H9 (cell line): ENCODE results near the gene IL36RN. TPM values are rescaled to one million over a fixed set of nuclear protein-coding genes. Genes with fewer than 3 reads are reported as not detected.

ENCODE experiments used
- DNase-seq: peaks from one replicate; pipeline ENCODE4 v3.0.0-alpha.2; 2017
- H2AFZ ChIP-seq: one replicate; pipeline ENCODE4 v1.6.1; 2013; ENCODE audit warnings: mild to moderate bottlenecking, low read length, control low read depth, moderate library complexity
- H2AK5ac ChIP-seq: 2 replicates; pipeline ENCODE4 v1.6.1; 2013; ENCODE audit warnings: low read length, control low read depth, mixed read lengths; ENCODE audit not compliant: insufficient read length
- H2BK120ac ChIP-seq: one replicate; pipeline ENCODE4 v1.6.1; 2013; ENCODE audit warnings: low read depth, mild to moderate bottlenecking, low read length, control low read depth, inconsistent platforms; ENCODE audit not compliant: poor library complexity, severe bottlenecking
- H2BK12ac ChIP-seq: 2 replicates; pipeline ENCODE4 v1.6.1; 2013; ENCODE audit warnings: low read length, control low read depth, mixed read lengths, low read depth; ENCODE audit not compliant: insufficient read length
- H2BK15ac ChIP-seq: 2 replicates; pipeline ENCODE4 v1.6.1; 2013; ENCODE audit warnings: low read depth, low read length, control low read depth
- H2BK20ac ChIP-seq: one replicate; pipeline ENCODE4 v1.6.1; 2013; ENCODE audit warnings: low read depth, mild to moderate bottlenecking, low read length, control low read depth, inconsistent platforms; ENCODE audit not compliant: poor library complexity, severe bottlenecking
- H2BK5ac ChIP-seq: 2 replicates; pipeline ENCODE4 v1.6.1; 2013; ENCODE audit warnings: low read length, control low read depth, mixed read lengths; ENCODE audit not compliant: insufficient read length
- H3K14ac ChIP-seq: 2 replicates; pipeline ENCODE4 v1.6.1; 2013; ENCODE audit warnings: low read length, control low read depth; ENCODE audit not compliant: insufficient read depth
- H3K18ac ChIP-seq: 2 replicates; pipeline ENCODE4 v1.6.1; 2013; ENCODE audit warnings: low read depth, mild to moderate bottlenecking, mixed read lengths, low read length, control low read depth; ENCODE audit not compliant: insufficient read length
- H3K23ac ChIP-seq: 2 replicates; pipeline ENCODE4 v1.6.1; 2013; ENCODE audit warnings: low read length, control low read depth, mixed read lengths, low read depth; ENCODE audit not compliant: insufficient read length
- H3K23me2 ChIP-seq: 2 replicates; pipeline ENCODE4 v1.6.1; 2013; ENCODE audit warnings: low read depth, mild to moderate bottlenecking, mixed read lengths, low read length, control low read depth; ENCODE audit not compliant: insufficient read length, poor library complexity, severe bottlenecking
- H3K27ac ChIP-seq: 2 replicates; pipeline ENCODE4 v1.5.1; 2013; ENCODE audit warnings: low read length, control low read depth, mixed read lengths, low read depth; ENCODE audit not compliant: insufficient read length
- H3K27me3 ChIP-seq: 2 replicates; pipeline ENCODE4 v1.6.1; 2013; ENCODE audit warnings: low read length, control low read depth, inconsistent platforms; ENCODE audit not compliant: insufficient read depth
- H3K4ac ChIP-seq: 2 replicates; pipeline ENCODE4 v1.6.1; 2013; ENCODE audit warnings: low read depth, mild to moderate bottlenecking, control low read depth, inconsistent platforms, low read length, moderate library complexity
- H3K4me1 ChIP-seq: 2 replicates; pipeline ENCODE4 v1.6.1; 2013; ENCODE audit warnings: low read length, control low read depth, inconsistent platforms; ENCODE audit not compliant: insufficient read depth
- H3K4me2 ChIP-seq: 2 replicates; pipeline ENCODE4 v1.6.1; 2013; ENCODE audit warnings: low read length, control low read depth, mixed read lengths; ENCODE audit not compliant: insufficient read length, insufficient read depth
- H3K56ac ChIP-seq: 2 replicates; pipeline ENCODE4 v1.6.1; 2013; ENCODE audit warnings: low read depth, mild to moderate bottlenecking, mixed read lengths, low read length, control low read depth; ENCODE audit not compliant: insufficient read length
- H3K79me1 ChIP-seq: 2 replicates; pipeline ENCODE4 v1.6.1; 2013; ENCODE audit warnings: low read depth, mild to moderate bottlenecking, moderate library complexity, low read length, control low read depth, inconsistent platforms; ENCODE audit not compliant: insufficient read depth, poor library complexity, severe bottlenecking
- H3K79me2 ChIP-seq: 2 replicates; pipeline ENCODE4 v1.6.1; 2013; ENCODE audit warnings: low read length, control low read depth, inconsistent platforms; ENCODE audit not compliant: insufficient read depth
- H3K9ac ChIP-seq: 2 replicates; pipeline ENCODE4 v1.6.1; 2013; ENCODE audit warnings: low read length, control low read depth, mixed read lengths; ENCODE audit not compliant: insufficient read length; ENCODE audit errors: extremely low read depth
- H3K9me3 ChIP-seq: one replicate; pipeline ENCODE4 v1.6.1; 2013; ENCODE audit warnings: low read depth, low read length, inconsistent platforms; ENCODE audit not compliant: control insufficient read depth
- H3T11ph ChIP-seq: one replicate; pipeline ENCODE4 v1.6.1; 2013; ENCODE audit warnings: mild to moderate bottlenecking, low read length, control low read depth, inconsistent platforms
- H4K20me1 ChIP-seq: one replicate; pipeline ENCODE4 v1.6.1; 2013; ENCODE audit not compliant: control insufficient read depth, insufficient read length, insufficient read depth
- H4K5ac ChIP-seq: 2 replicates; pipeline ENCODE4 v1.6.1; 2013; ENCODE audit warnings: low read depth, mild to moderate bottlenecking, mixed read lengths, low read length, control low read depth; ENCODE audit not compliant: insufficient read length
- H4K8ac ChIP-seq: replicated peaks from 2 replicates; pipeline ENCODE4 v1.6.1; 2013; ENCODE audit warnings: low read length, control low read depth, mixed read lengths, low read depth; ENCODE audit not compliant: insufficient read length
- H4K91ac ChIP-seq: 2 replicates; pipeline ENCODE4 v1.6.1; 2013; ENCODE audit warnings: low read depth, mild to moderate bottlenecking, moderate library complexity, mixed read lengths, low read length, control low read depth; ENCODE audit not compliant: insufficient read length
- H3K27ac Mint-ChIP-seq, 3 experiments: 2 replicates in 2 of 3; 3 replicates in 1 of 3; pipeline ENCODE4 v1.8.0; 2020 to 2021; ENCODE audit warnings: mixed read lengths in 3 of 3, mild to moderate bottlenecking in 1 of 3, moderate library complexity in 1 of 3
- H3K27me3 Mint-ChIP-seq: 2 replicates; pipeline ENCODE4 v1.8.0; 2021; ENCODE audit warnings: low read depth, mild to moderate bottlenecking, moderate library complexity, mixed read lengths
- H3K36me3 Mint-ChIP-seq, 3 experiments: 2 replicates in 2 of 3; 3 replicates in 1 of 3; pipeline ENCODE4 v1.8.0; 2020 to 2021; ENCODE audit warnings: low read depth in 3 of 3, mixed read lengths in 3 of 3; ENCODE audit not compliant: insufficient read depth in 1 of 3
- H3K4me1 Mint-ChIP-seq, 2 experiments: 2 replicates each; pipeline ENCODE4 v1.8.0; 2020; ENCODE audit warnings: mixed read lengths in 2 of 2
- H3K4me3 Mint-ChIP-seq, 2 experiments: 2 replicates in 1 of 2; 3 replicates in 1 of 2; pipeline ENCODE4 v1.8.0; 2020 to 2021; ENCODE audit warnings: mild to moderate bottlenecking in 2 of 2, mixed read lengths in 2 of 2, moderate library complexity in 1 of 2
- H3K9me3 Mint-ChIP-seq, 2 experiments: 2 replicates in 1 of 2; 3 replicates in 1 of 2; pipeline ENCODE4 v1.8.0; 2020; ENCODE audit warnings: mild to moderate bottlenecking in 2 of 2, mixed read lengths in 2 of 2, moderate library complexity in 1 of 2
- CTCF ChIP-seq: fragments of 200-600 bp; sonication (generic); conservative IDR thresholded peaks from 3 replicates; pipeline ENCODE4 v1.8.0; 2021; ENCODE audit warnings: antibody characterized with exemption, mild to moderate bottlenecking
- WGBS: extraction: QIAGEN DNeasy Blood & Tissue Kit; methylation state at CpG from one replicate; pipeline ENCODE4 v1.1.7; 2013; ENCODE audit warnings: missing lambda C conversion rate, low lambda C conversion rate, mixed read lengths; ENCODE audit not compliant: insufficient read length; ENCODE audit errors: extremely low coverage; 5-methylcytosine and 5-hydroxymethylcytosine counted together
- total RNA-seq: library from RNA; stranded (reverse); gene quantifications from 2 replicates; pipeline ENCODE4 v1.2.1, GENCODE V29; 2021

The IL36RN gene
- total RNA-seq, 1 experiment from 2014 or later = not detected

GRCh38 chr2:113076954-113077669 lies 18.1 kb downstream of the IL36RN start:
- no peak for DNase-seq
- Mint-ChIP-seq H3K27me3 (peaks cover 45% of the 10 kb centered on the region), H3K4me1 (peaks cover 5 to 9% of the 10 kb centered on the region in 2 experiments), H3K36me3 (no peaks in the 10 kb centered on the region), H3K27ac (no peak overlapping the region), H3K9me3 (peaks cover 0 to 3% of the 10 kb centered on the region in 2 experiments; a peak in 1 of 5 replicates), H3K4me3 (no peak overlapping the region; a peak in 1 of 5 replicates)
- Histone ChIP-seq H3T11ph (no peak overlapping the region), H2BK12ac (no peak overlapping the region), H2AFZ (no peak overlapping the region), H2BK20ac (no peak overlapping the region), H3K4ac (no peak overlapping the region), H3K27me3 (no peaks in the 10 kb centered on the region), H2AK5ac (no peak overlapping the region), H2BK15ac (no peak overlapping the region), H3K79me1 (no peaks in the 10 kb centered on the region), H3K4me2 (no peak overlapping the region), H4K5ac (no peak overlapping the region), H4K20me1 (no peaks in the 10 kb centered on the region), H3K27ac (no peak overlapping the region), H3K9me3 (no peaks in the 10 kb centered on the region), H3K4me1 (no peaks in the 10 kb centered on the region), H3K56ac (no peak overlapping the region), H3K23ac (no peak overlapping the region), H4K8ac (no peak overlapping the region), H2BK5ac (no peak overlapping the region), H3K14ac (no peak overlapping the region), H3K9ac (no peak overlapping the region), H3K23me2 (no peaks in the 10 kb centered on the region), H2BK120ac (no peak overlapping the region), H3K79me2 (no peaks in the 10 kb centered on the region), H3K18ac (no peak overlapping the region), H4K91ac (no peak overlapping the region)
- no CpG with 5 or more reads among the region's 3 CpGs for WGBS
- no peak for TF ChIP-seq CTCF
